HepG2 (cell line): ENCODE measurements around the gene RIPK3. TPM values are rescaled to one million over a fixed set of nuclear protein-coding genes. Genes with fewer than 3 reads are reported as not detected.

Experiments
- AHR ChIP-seq: IDR thresholded peaks from 2 replicates; pipeline ENCODE4 v1.6.1; 2018; ENCODE audit warnings: missing genetic modification reagents, missing compliant biosample characterization
- CHD2 ChIP-seq: IDR thresholded peaks from 2 replicates; pipeline ENCODE4 v1.6.1; 2011; ENCODE audit warnings: low read depth, low read length, improper control_type of control experiment
- CREM ChIP-seq, 2 experiments: sonication (generic) in 1 of 2; formaldehyde crosslinking in 1 of 2; IDR thresholded peaks; 2 replicates each; pipeline versions ENCODE4 v1.4.0 to v1.6.1; 2016 to 2020; ENCODE audit warnings: antibody characterized with exemption in 1 of 2, mild to moderate bottlenecking in 1 of 2, missing genetic modification reagents in 1 of 2
- HBP1 ChIP-seq: IDR thresholded peaks from 2 replicates; pipeline ENCODE4 v1.6.1; 2016; ENCODE audit warnings: low read depth, control low read depth
- LCORL ChIP-seq, 2 experiments: fragments of 450-650 bp in 1 of 2; sonication (generic) in 1 of 2; formaldehyde crosslinking in 1 of 2; IDR thresholded peaks; 2 replicates each; pipeline versions ENCODE4 v1.5.0 to v1.6.1; 2017 to 2020; ENCODE audit warnings: antibody characterized with exemption in 1 of 2, missing genetic modification reagents in 1 of 2
- MAFG ChIP-seq: sonication (generic); formaldehyde crosslinking; IDR thresholded peaks from 2 replicates; pipeline ENCODE4 v1.5.1; 2020; ENCODE audit warnings: mild to moderate bottlenecking, missing genetic modification reagents
- RBM39 ChIP-seq: fragments of 200-400 bp; formaldehyde crosslinking; IDR thresholded peaks from one replicate; pipeline ENCODE4 v1.6.1; 2018; ENCODE audit warnings: antibody characterized with exemption, mild to moderate bottlenecking, low read depth, low read length; ENCODE audit not compliant: poor library complexity, severe bottlenecking
- RFX1 ChIP-seq: fragments of 450-650 bp; IDR thresholded peaks from 2 replicates; pipeline ENCODE4 v1.6.1; 2017
- SETDB1 ChIP-seq: sonication (generic); formaldehyde crosslinking; IDR thresholded peaks from 2 replicates; pipeline ENCODE4 v1.5.1; 2020; ENCODE audit warnings: missing genetic modification reagents, mild to moderate bottlenecking, borderline replicate concordance
- TFAP4 ChIP-seq: sonication (generic); IDR thresholded peaks from 2 replicates; pipeline ENCODE4 v1.6.1; 2016; ENCODE audit warnings: low read depth, borderline replicate concordance
- TOPORS ChIP-seq: sonication (generic); formaldehyde crosslinking; IDR thresholded peaks from 2 replicates; pipeline ENCODE4 v1.8.0; 2023; ENCODE audit warnings: mild to moderate bottlenecking, missing genetic modification reagents
- ZFP37 ChIP-seq: sonication (generic); formaldehyde crosslinking; IDR thresholded peaks from 2 replicates; pipeline ENCODE4 v1.4.0; 2020; ENCODE audit warnings: missing genetic modification reagents, borderline replicate concordance
- ZNF207 ChIP-seq: fragments of 450-650 bp; IDR thresholded peaks from 2 replicates; pipeline ENCODE4 v1.6.1; 2016; ENCODE audit warnings: antibody characterized with exemption, borderline replicate concordance
- ZNF430 ChIP-seq: sonication (generic); formaldehyde crosslinking; IDR thresholded peaks from 2 replicates; pipeline ENCODE4 v1.9.0; 2021; ENCODE audit warnings: mild to moderate bottlenecking, missing genetic modification reagents
- ZNF549 ChIP-seq: sonication (generic); formaldehyde crosslinking; IDR thresholded peaks from 2 replicates; pipeline ENCODE4 v1.5.0; 2020; ENCODE audit warnings: missing genetic modification reagents
- ZNF572 ChIP-seq: sonication (generic); formaldehyde crosslinking; IDR thresholded peaks from 2 replicates; pipeline ENCODE4 v1.5.1; 2020; ENCODE audit warnings: mild to moderate bottlenecking, missing genetic modification reagents
- ZNF7 ChIP-seq: IDR thresholded peaks from 2 replicates; pipeline ENCODE4 v1.6.1; 2016; ENCODE audit warnings: missing biosample characterization, missing genetic modification reagents
- ZNF746 ChIP-seq: sonication (generic); formaldehyde crosslinking; IDR thresholded peaks from 2 replicates; pipeline ENCODE4 v1.8.0; 2022; ENCODE audit warnings: mild to moderate bottlenecking, missing genetic modification reagents
- ZNF766 ChIP-seq: sonication (generic); formaldehyde crosslinking; IDR thresholded peaks from 2 replicates; pipeline ENCODE4 v1.5.0; 2020; ENCODE audit warnings: missing genetic modification reagents, borderline replicate concordance
- polyA plus RNA-seq, 8 experiments: library from polyadenylated mRNA; depleted of rRNA in 3 of 8; stranded (reverse) in 7 of 8; unstranded in 1 of 8; fragments of >200 nt; fragmentation: Illumina TruSeq in 4 of 8; extraction: Trizol in 4 of 8; gene quantifications; 2 replicates each; pipeline versions ENCODE4 v1.2.1 to v1.2.3, GENCODE V29; 2011 to 2016; ENCODE audit warnings: low read depth in 4 of 8, missing spikeins in 1 of 8, mixed read lengths in 1 of 8; ENCODE audit not compliant: insufficient read depth in 1 of 8
- total RNA-seq, 5 experiments: library from RNA; depleted of rRNA; stranded (reverse); fragments of >200 nt; fragmentation: Illumina TruSeq; extraction: Trizol; gene quantifications; 2 replicates each; pipeline ENCODE4 v1.2.3, GENCODE V29; 2016; ENCODE audit warnings: low read depth in 1 of 5
- TF ChIP-seq, protein P1 (sequence below): sonication (generic); formaldehyde crosslinking; IDR thresholded peaks from 2 replicates; pipeline ENCODE4 v1.5.1; 2020; ENCODE audit warnings: mild to moderate bottlenecking, missing genetic modification reagents
- TF ChIP-seq, protein P2 (sequence below): sonication (generic); formaldehyde crosslinking; IDR thresholded peaks from 2 replicates; pipeline ENCODE4 v1.8.0; 2022; ENCODE audit warnings: mild to moderate bottlenecking, missing genetic modification reagents, moderate library complexity
- TF ChIP-seq, protein P3 (sequence below): sonication (generic); formaldehyde crosslinking; IDR thresholded peaks from 2 replicates; pipeline ENCODE4 v1.4.0; 2020; ENCODE audit warnings: mild to moderate bottlenecking, missing genetic modification reagents

Gene RIPK3
- total and polyA plus RNA-seq, 2 of the 13 experiments (the other 11 are each of a cell fraction or from before 2014, with no cell fraction given), result not detected

GRCh38 chr14:24315807-24316596 is 23.8 kb downstream of the RIPK3 start (continued):
- TF ChIP-seq HBP1 (CRISPR knock-in tag) (peak; percentile 96), ZNF549 (CRISPR knock-in tag) (peak; percentile 89; the same call in 1 of the 2 replicates), ZNF766 (CRISPR knock-in tag) (peak; percentile 100), MAFG (CRISPR knock-in tag) (0 out of 2 replicates have a peak, but pooled peaks have one; percentile 60), ZFP37 (CRISPR knock-in tag) (peak; percentile 98), CREM (IDR thresholded peaks at IDR 0.05) (no peak), CREM (CRISPR knock-in tag; IDR thresholded peaks at IDR 0.05) (peak; percentile 38; the same call in 1 of the 2 replicates), CHD2 (no peak; the same call in 1 of the 2 replicates), SETDB1 (CRISPR knock-in tag) (no peak), ZNF572 (peak; percentile 80; the same call in 1 of the 2 replicates), TFAP4 (peak; percentile 64; the same call in 1 of the 2 replicates), RFX1 (no peak), AHR (peak; percentile 78; the same call in 1 of the 2 replicates), ZNF7 (CRISPR knock-in tag) (peak; percentile 60), LCORL (IDR thresholded peaks at IDR 0.05) (no peak), LCORL (CRISPR knock-in tag; IDR thresholded peaks at IDR 0.05) (no peak), ZNF207 (no peak), TOPORS (peak; percentile 99), ZNF430 (0 out of 2 replicates have a peak, but pooled peaks have one; percentile 52), RBM39 (peak; percentile 94), ZNF746 (peak; percentile 90; the same call in 1 of the 2 replicates)
- TF ChIP-seq, protein P1, sequence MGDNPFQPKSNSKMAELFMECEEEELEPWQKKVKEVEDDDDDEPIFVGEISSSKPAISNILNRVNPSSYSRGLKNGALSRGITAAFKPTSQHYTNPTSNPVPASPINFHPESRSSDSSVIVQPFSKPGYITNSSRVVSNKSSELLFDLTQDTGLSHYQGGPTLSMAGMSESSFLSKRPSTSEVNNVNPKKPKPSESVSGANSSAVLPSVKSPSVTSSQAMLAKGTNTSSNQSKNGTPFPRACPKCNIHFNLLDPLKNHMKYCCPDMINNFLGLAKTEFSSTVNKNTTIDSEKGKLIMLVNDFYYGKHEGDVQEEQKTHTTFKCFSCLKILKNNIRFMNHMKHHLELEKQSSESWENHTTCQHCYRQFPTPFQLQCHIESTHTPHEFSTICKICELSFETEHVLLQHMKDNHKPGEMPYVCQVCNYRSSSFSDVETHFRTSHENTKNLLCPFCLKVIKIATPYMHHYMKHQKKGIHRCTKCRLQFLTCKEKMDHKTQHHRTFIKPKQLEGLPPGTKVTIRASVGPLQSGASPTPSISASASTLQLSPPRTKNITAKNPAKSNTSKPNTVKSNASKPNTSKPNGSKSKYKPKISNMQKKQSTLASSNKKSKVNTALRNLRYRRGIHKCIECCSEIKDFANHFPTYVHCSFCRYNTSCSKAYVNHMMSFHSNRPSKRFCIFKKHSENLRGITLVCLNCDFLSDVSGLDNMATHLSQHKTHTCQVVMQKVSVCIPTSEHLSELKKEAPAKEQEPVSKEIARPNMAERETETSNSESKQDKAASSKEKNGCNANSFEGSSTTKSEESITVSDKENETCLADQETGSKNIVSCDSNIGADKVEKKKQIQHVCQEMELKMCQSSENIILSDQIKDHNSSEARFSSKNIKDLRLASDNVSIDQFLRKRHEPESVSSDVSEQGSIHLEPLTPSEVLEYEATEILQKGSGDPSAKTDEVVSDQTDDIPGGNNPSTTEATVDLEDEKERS (CRISPR knock-in tag), result peak; percentile 94
- TF ChIP-seq, protein P2, sequence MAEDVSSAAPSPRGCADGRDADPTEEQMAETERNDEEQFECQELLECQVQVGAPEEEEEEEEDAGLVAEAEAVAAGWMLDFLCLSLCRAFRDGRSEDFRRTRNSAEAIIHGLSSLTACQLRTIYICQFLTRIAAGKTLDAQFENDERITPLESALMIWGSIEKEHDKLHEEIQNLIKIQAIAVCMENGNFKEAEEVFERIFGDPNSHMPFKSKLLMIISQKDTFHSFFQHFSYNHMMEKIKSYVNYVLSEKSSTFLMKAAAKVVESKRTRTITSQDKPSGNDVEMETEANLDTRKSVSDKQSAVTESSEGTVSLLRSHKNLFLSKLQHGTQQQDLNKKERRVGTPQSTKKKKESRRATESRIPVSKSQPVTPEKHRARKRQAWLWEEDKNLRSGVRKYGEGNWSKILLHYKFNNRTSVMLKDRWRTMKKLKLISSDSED (CRISPR knock-in tag), result peak; percentile 83; the same call in 1 of the 2 replicates
- TF ChIP-seq, protein P3, sequence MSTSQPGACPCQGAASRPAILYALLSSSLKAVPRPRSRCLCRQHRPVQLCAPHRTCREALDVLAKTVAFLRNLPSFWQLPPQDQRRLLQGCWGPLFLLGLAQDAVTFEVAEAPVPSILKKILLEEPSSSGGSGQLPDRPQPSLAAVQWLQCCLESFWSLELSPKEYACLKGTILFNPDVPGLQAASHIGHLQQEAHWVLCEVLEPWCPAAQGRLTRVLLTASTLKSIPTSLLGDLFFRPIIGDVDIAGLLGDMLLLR (CRISPR knock-in tag), result peak; percentile 97
